DOHH2 (cell line): ENCODE results near the gene ADAD2.

Experiments
- EZH2phosphoT487 ChIP-seq: fragments of 200-600 bp; sonication (generic); IDR thresholded peaks from 2 replicates; pipeline ENCODE4 v1.6.1; 2017; ENCODE audit warnings: borderline replicate concordance, mild to moderate bottlenecking, antibody characterized with exemption, low read length, moderate library complexity, mixed read lengths
- TF ChIP-seq, protein P1 (sequence below): fragments of 200-600 bp; sonication (generic); IDR thresholded peaks from one replicate; pipeline ENCODE4 v1.5.1; 2014; ENCODE audit warnings: antibody characterized with exemption, mild to moderate bottlenecking, low read depth, low read length; ENCODE audit not compliant: poor library complexity, severe bottlenecking

DNA sequence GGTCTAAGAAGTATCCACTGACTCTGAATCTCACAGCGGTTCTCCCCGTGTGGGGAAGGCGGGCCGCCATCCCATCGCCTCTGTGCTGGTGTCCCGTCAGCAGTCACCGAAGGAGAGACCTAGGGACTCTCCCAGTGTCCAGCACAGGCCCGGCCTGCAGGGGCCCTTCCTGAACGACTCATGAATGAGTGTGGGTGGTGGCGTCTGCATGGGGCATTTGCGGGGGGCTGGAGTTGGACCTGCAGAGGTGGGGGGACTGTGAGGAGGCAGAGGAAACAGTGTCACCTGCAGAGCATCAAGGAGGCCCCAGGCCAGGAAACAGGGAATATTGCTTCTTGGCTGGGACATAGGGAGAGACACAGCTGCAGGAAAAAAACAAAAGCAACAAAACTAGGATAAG is 38.5 kb downstream of the ADAD2 start:
- TF ChIP-seq, protein P1, sequence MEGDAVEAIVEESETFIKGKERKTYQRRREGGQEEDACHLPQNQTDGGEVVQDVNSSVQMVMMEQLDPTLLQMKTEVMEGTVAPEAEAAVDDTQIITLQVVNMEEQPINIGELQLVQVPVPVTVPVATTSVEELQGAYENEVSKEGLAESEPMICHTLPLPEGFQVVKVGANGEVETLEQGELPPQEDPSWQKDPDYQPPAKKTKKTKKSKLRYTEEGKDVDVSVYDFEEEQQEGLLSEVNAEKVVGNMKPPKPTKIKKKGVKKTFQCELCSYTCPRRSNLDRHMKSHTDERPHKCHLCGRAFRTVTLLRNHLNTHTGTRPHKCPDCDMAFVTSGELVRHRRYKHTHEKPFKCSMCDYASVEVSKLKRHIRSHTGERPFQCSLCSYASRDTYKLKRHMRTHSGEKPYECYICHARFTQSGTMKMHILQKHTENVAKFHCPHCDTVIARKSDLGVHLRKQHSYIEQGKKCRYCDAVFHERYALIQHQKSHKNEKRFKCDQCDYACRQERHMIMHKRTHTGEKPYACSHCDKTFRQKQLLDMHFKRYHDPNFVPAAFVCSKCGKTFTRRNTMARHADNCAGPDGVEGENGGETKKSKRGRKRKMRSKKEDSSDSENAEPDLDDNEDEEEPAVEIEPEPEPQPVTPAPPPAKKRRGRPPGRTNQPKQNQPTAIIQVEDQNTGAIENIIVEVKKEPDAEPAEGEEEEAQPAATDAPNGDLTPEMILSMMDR = no peak
- no peak for TF ChIP-seq EZH2phosphoT487
